HG02642 (cell line): ENCODE results near the gene WASHC2C.
"Not testable (repeated sequence)": the region's sequence is repeated elsewhere in the genome, so short reads cannot be mapped to it uniquely, and the experiment has no call there.

Experiments used
- ATAC-seq: cut with Tn5 transposase; IDR thresholded peaks from one replicate; pipeline ENCODE4 v1.9.1; 2021; ENCODE audit warnings: mild to moderate bottlenecking; ENCODE audit not compliant: unreplicated experiment, poor library complexity

Gene WASHC2C

GRCh38 chr10:45820107-45820830 is 93.2 kb downstream of the WASHC2C start:
- ATAC-seq: not testable (repeated sequence)

DNA sequence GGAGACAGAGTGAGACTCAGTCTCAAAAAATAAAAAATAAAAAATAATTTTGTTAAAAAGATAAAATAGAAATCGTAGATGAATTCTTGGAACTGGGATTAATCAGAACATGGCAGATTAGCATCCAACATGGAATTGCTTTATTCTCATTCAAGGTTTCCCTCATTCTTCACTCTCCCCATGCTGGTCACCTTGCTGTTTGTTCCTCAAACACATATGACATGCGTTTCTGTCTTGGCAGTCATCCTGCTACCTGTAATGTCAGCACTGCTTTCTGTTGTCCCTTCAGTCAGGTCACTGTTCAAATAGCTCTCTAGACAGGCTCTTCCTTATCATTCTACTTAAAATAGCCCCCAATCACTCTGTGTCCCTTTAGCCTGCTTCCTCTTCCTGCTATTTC is 95.9 kb downstream of the WASHC2C start:
- ATAC-seq: not testable (repeated sequence)
